Esophagus squamous epithelium (tissue), 5 donors: ENCODE data around the gene STARD8. TPM values are rescaled to one million over a fixed set of nuclear protein-coding genes. Genes with fewer than 3 reads are reported as not detected.
"Not testable (repeated sequence)": the region's sequence is repeated elsewhere in the genome, so short reads cannot be mapped to it uniquely, and the experiment has no call there.

Experiments
- DNase-seq: peaks from one replicate; lab custom pipeline; 2025; lab: John Stamatoyannopoulos, UW
- H3K27ac ChIP-seq, 4 donors: fragments of 200-600 bp; sonication (generic); one replicate each; pipeline ENCODE4 v1.5.1; 2016 to 2019; ENCODE audit warnings: mild to moderate bottlenecking in 1 of 4
- H3K27me3 ChIP-seq, 4 donors: fragments of 200-600 bp; sonication (generic); 1 replicate in 3 of 4; 2 replicates in 1 of 4; pipeline versions ENCODE4 v1.5.1 to v1.6.0; 2017 to 2021; ENCODE audit warnings: antibody characterized with exemption in 1 of 4
- H3K36me3 ChIP-seq, 3 donors: fragments of 200-600 bp; sonication (generic); one replicate each; pipeline ENCODE4 v1.5.1; 2016 to 2019
- H3K4me1 ChIP-seq, 3 donors: fragments of 200-600 bp; sonication (generic); one replicate each; pipeline ENCODE4 v1.5.1; 2017 to 2019
- H3K4me3 ChIP-seq, 4 donors: fragments of 200-600 bp; sonication (generic); 1 replicate in 3 of 4; 2 replicates in 1 of 4; pipeline ENCODE4 v1.5.1; 2016 to 2019; ENCODE audit warnings: mild to moderate bottlenecking in 2 of 4, moderate library complexity in 1 of 4
- H3K9me3 ChIP-seq, 3 donors: fragments of 200-600 bp; sonication (generic); one replicate each; pipeline ENCODE4 v1.5.1; 2016 to 2019
- CTCF ChIP-seq, 6 experiments: fragments of 450-650 bp in 4 of 6; fragments of 200-600 bp in 2 of 6; sonication (generic) in 2 of 6; IDR thresholded peaks; one replicate each; pipeline ENCODE4 v1.5.1; 2016 to 2019; ENCODE audit warnings: antibody characterized with exemption in 6 of 6, mild to moderate bottlenecking in 4 of 6, moderate library complexity in 4 of 6
- POLR2A ChIP-seq, 4 donors: fragments of 450-650 bp; IDR thresholded peaks; one replicate each; pipeline ENCODE4 v1.6.1; 2017; ENCODE audit warnings: antibody characterized with exemption in 4 of 4, mild to moderate bottlenecking in 4 of 4, moderate library complexity in 3 of 4
- WGBS, 2 donors: methylation state at CpG; one replicate each; pipeline ENCODE4 v1.1.5; 2018; 5-methylcytosine and 5-hydroxymethylcytosine counted together
- intact Hi-C: fragments of 100-400 bp; cut with DNase I; formaldehyde crosslinking; loops from one replicate; pipeline ENCODE4 v1.15.0; 2022
- total RNA-seq, 4 donors: library from RNA; depleted of rRNA; stranded (reverse); fragments of >200 nt; gene quantifications; one replicate each; pipeline ENCODE4 v1.1.0, GENCODE V29; 2016
- donor health status: DM: yes; HTN: yes; CAD: no.

STARD8 gene
- 1 to 10 TPM in 3 of 4 donors, under 1 TPM in 1; 0.95 to 9.9 (median 2.1) TPM for total RNA-seq

GRCh38 chrX:68647156-68647957 is at the start of gene STARD8:
Gene STARD8, plus strand, starts transcription at chrX:68647666. Its CDS starts 217 bp downstream, at chrX:68647883.
- no peak for TF ChIP-seq POLR2A (IDR thresholded peaks at IDR 0.05)
- no peak for TF ChIP-seq CTCF (IDR thresholded peaks at IDR 0.05)
- H3K27me3 ChIP-seq = peaks cover 0 to 4% (median 0%) of the 10 kb centered on the region in 4 donors
- intact Hi-C loops = no loop called here
- no peaks in the 10 kb centered on the region for H3K36me3 ChIP-seq
- peaks cover 0 to 11% (median 0%) of the 10 kb centered on the region in 3 donors for H3K4me1 ChIP-seq
- DNase-seq = no peak
- 24% methylated on average over 8 of the region's 40 CpGs; no CpG with 5 or more reads in 1 of the 2 donors for WGBS, 2 donors
- H3K9me3 ChIP-seq = no peaks in the 10 kb centered on the region
- H3K27ac ChIP-seq = peak within 1 kb of the TSS in 1 of 4 donors; percentile 14
- H3K4me3 ChIP-seq = peak within 1 kb of the TSS; percentile 9 to 58 (median 28)

GRCh38 chrX:68598841-68599240 is 48.6 kb upstream of the STARD8 start:
- peaks cover 0 to 24% (median 0%) of the 10 kb centered on the region in 3 donors for H3K9me3 ChIP-seq
- H3K27ac ChIP-seq = no peak overlapping the region
- TF ChIP-seq CTCF (IDR thresholded peaks at IDR 0.05) = no peak
- TF ChIP-seq POLR2A (IDR thresholded peaks at IDR 0.05) = no peak
- DNase-seq = no peak
- no peaks in the 10 kb centered on the region for H3K36me3 ChIP-seq
- no peaks in the 10 kb centered on the region for H3K4me1 ChIP-seq
- no peaks in the 10 kb centered on the region for H3K27me3 ChIP-seq
- intact Hi-C loops = no loop called here
- WGBS, 2 donors = 5 to 29% methylated on average over 1 of the region's 1 CpG
- no peak overlapping the region for H3K4me3 ChIP-seq

- peaks cover 0 to 23% (median 0%) of the 10 kb centered on the region in 3 donors for H3K9me3 ChIP-seq
- intact Hi-C loops = no loop called here
- no peaks in the 10 kb centered on the region for H3K27me3 ChIP-seq
- WGBS, 2 donors = 56 to 68% methylated on average over 3 of the region's 3 CpGs
- DNase-seq = no peak
- peak in 4 of 6 experiments; percentile 28 to 66 (median 40) for TF ChIP-seq CTCF (IDR thresholded peaks at IDR 0.05)
- TF ChIP-seq POLR2A (IDR thresholded peaks at IDR 0.05) = no peak
- no peak overlapping the region for H3K4me3 ChIP-seq
- H3K27ac ChIP-seq = no peak overlapping the region
- no peaks in the 10 kb centered on the region for H3K4me1 ChIP-seq
- no peaks in the 10 kb centered on the region for H3K36me3 ChIP-seq
Observed at GRCh38 chrX:68599256-68600152, 48.0 kb upstream of the STARD8 start.

- not testable (repeated sequence) for H3K4me3 ChIP-seq
Observed at GRCh38 chrX:68604216-68604615, 43.2 kb upstream of the STARD8 start.

GRCh38 chrX:68614733-68615132 is 32.7 kb upstream of the STARD8 start:
- H3K36me3 ChIP-seq, intact Hi-C loops, H3K4me1 ChIP-seq, H3K4me3 ChIP-seq, H3K9me3 ChIP-seq, DNase-seq, H3K27me3 ChIP-seq, H3K27ac ChIP-seq: not testable (repeated sequence)
- WGBS, 2 donors = 92 to 100% methylated on average over 1 to 3 of the region's 3 CpGs

More at GRCh38 chrX:68604216-68604615, 43.2 kb upstream of the STARD8 start:
- DNase-seq, H3K36me3 ChIP-seq, intact Hi-C loops, H3K27me3 ChIP-seq, H3K27ac ChIP-seq, H3K4me1 ChIP-seq: not testable (repeated sequence)
- H3K9me3 ChIP-seq = peaks cover 0 to 16% (median 0%) of the 10 kb centered on the region in 3 donors
- WGBS, 2 donors = 64 to 74% methylated on average over 2 of the region's 2 CpGs
